HS-5 (cell line): ENCODE measurements around the gene BMPR2.
"Not testable (repeated sequence)": the region's sequence is repeated elsewhere in the genome, so short reads cannot be mapped to it uniquely, and the experiment has no call there.

Source experiments
- DNase-seq: peaks from one replicate; pipeline ENCODE4 v3.0.0-alpha.2; 2012; ENCODE audit warnings: low read depth

Gene BMPR2

DNA sequence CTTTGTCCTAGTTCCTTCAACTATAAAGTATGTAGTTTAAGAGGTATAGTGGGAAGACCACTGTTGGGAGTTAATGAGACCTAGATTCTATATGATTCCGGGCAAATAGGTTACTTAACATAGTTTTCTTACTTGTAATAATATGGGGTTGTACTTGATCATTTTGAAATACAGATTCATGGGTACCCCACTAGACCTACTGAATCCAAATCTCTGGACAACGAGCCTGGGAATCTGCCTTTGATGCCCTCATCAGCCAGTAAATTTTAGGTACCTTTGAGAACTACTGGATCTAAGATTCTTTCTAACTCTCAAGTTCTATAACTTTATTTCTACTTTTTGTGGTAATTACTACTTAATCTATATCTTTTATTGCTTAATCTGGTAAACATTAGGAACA is 6.6 kb downstream of the BMPR2 start:
- DNase-seq, result no peak

DNA sequence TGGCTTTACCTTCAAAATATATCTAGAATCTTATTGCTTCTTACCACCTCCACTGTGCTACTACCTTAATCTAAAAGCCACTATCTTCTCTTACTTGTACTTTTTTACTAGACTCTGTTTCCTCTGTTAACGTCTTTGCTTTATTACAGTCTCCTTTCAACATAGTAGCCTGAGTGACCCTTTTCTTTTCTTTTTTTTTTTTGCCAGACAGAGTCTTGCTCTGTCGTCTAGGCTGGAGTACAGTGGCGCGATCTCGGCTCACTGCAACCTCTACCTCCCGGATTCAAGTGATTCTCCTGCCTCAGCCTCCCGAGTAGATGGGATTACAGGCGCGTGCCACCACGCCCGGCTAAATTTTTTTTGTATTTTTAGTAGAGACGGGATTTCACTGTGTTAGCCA is 10.4 kb downstream of the BMPR2 start:
- not testable (repeated sequence) for DNase-seq

DNA sequence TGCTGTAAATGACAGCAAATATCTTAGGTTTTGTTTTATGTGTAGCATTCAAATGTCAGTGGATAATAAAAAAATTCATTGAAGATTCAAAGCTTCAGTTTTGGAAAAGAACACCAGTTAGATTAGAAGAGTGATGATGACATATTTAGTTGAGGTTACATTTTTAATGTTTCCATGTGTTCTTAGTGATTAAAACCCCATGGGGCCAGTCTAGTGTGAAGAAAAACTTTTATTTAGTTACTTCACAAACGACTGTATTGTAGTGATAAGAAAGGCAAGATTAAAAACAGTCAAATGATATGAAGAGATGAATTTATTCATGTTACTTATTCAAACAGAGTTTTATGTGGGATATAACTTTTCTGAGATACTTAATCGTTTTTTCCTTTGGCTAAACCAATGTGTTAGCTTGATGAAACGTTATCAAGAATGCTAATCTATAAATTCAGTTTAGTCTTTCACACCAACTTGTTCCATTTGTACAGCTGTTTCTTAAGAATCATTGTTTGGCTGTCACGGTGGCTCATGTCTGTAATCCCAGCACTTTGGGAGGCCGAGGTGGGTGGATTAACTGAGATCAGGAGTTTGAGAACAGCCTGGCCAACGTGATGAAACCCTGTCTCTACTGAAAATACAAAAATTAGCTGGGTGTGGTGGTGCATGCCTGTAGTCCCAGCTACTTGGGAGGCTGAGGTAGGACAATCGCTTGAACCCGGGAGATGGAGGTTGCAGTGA is 11.6 kb downstream of the BMPR2 start:
- no peak for DNase-seq

DNA sequence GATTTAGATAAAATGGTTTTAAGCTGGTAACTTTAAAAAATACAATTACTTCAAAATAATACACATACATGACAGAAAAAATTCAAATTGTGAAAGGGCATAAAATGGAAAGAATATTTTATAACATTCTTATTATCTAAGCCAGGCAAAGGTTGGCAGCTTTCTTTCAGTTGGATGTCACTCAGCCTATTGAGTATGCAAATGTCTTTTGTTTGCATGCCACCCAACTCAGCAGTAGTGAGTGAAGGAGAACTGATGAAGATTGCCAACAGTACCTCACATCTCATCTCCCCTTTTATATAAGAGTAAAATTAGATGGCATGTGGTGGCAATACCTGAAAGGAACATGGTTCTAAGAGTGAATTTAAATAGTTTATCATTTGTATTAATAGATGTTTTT is 24.8 kb downstream of the BMPR2 start:
- no peak for DNase-seq

DNA sequence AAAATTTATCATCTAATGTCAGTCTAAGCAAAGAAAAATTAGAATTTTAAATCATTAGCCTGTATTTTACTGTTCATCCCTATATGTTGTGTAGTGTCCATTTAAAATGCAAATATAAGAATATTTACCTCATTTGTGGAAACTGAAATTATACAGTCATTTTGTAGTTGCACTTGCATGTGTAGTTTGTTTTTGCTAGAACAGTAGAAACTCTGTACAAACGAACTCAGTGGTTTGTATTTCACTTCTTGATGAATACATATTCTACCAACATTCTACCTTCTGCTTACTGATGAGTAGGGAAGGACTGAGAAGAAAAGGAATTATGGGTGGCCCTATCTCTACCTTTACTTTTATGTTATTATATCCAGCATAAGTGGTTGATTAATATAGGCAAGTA is 29.7 kb downstream of the BMPR2 start:
- DNase-seq, result no peak

DNA sequence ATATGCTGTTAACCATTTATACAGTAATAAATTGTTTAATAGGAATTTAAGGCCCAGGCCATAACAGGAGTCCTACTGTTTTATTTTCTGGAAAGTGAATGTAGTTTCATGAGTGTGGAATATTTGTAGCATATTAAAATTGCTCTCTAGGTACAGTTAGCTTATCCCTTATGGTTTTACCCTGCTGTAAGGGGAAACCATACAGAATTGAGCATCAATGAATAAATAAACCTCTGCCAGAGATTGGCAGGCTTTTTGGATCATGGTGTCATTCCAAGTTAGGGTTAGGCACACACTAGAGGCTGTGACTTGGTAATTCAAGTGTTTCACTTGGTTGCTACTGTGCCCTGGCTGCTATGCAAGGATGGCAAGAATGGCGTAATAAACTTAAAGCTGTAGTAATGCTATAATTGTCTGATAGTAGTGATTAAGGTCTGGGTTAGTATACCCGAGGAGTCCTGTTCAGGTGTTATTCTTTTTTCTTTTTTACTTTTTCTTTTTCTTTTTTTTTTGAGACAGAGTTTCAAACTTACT is 30.4 kb downstream of the BMPR2 start:
- no peak for DNase-seq

DNA sequence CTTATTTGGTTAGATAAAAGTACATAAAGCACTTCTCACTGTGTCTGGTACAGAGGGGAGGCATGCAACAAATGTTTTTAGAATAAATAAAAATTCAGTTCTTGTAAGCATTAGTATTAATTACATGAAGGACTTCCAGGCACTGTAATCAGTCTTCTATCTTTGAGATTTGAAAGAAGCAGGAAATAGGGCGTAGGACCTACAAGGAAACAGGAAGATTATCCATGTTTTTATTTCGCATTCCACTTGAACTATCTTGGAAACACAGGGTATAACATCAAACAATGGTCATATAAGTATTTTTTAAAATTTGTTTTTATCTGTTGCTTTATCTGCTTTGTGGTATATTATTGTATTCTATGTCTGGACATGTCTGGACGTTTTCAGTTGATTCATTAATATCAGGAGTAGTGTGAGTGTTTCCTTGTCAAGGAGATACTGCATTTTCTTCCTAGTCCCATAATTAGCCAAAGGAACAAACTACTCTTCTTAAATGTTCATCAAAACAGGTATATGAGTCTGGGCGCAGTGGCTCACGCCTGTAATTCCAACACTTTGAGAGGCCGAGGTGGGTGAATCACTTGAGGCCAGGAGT is 32.5 kb downstream of the BMPR2 start:
- no peak for DNase-seq

DNA sequence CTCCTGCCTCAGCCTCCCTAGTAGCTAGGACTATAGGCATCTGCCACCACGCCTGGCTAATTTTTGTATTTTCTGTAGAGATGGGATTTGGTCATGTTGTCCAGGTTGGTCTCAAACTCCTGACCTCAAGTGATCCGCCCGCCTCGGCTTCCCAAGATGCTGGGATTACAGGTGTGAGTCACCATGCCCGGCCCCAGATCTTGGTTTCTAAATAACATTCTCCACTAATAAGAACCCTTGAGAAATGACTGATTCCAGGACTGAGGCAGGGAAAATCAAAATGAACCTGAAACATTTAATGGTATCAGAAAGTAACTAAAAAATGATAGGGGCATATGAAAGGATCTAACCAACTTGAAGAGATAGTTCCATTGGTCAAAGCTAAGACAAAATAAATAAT is 34.0 kb downstream of the BMPR2 start:
- DNase-seq, result no peak

DNA sequence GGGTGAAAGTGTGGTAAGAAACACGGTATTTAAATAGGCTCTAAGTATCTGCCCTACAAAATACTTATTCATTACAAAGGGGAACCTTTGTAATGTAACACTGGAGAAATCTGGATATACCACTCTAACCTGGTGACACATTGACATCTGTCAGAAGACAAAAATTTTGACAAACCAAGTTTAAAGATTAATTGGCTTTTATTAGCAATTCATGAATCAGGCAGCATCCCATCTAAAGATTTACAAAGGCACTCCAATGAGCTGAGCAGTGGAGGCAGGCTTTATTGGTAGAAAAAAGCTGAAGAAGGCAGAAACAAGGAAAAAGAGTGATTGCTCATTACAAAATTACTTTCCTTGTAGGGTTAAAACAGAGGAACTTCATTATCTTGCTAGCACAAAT is 35.0 kb downstream of the BMPR2 start:
- DNase-seq, result no peak

DNA sequence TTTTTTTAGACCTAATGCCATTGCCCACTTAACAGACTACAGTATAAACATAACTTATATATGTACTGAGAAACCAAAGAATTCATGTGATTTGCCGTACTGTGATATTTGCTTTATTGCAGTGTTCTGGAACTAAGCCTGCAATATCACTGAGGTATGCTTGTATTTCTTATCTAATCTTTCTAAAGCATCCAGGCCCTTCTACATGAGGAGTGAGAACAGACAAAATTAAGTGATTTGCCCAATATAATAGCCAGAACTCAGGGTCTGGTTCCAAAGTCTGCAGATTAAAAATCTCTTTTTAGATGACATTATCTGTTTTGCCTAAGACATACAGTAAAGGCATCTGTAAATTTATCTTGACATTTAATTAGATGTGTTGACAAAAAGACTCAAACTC is 41.9 kb downstream of the BMPR2 start:
- DNase-seq, result no peak

DNA sequence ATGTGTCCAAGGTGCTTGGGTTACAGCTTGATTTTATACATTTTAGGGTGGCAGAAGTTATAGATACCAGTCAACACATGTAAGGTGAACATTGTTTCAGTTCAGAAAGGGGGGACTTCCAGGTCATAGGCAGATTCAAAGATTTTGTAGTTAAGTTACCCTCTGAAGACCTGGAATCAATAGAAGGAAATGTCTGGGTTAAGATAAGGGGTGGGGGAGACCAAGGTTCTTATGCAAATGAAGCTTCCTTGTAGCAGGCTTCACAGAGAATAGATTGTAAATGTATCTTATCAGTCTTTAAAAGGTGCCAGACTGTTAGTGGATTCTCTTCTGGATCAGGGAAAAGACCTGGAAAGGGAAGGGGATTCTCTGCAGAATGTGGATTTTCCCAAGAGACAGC is 42.4 kb downstream of the BMPR2 start:
- DNase-seq, result no peak

DNA sequence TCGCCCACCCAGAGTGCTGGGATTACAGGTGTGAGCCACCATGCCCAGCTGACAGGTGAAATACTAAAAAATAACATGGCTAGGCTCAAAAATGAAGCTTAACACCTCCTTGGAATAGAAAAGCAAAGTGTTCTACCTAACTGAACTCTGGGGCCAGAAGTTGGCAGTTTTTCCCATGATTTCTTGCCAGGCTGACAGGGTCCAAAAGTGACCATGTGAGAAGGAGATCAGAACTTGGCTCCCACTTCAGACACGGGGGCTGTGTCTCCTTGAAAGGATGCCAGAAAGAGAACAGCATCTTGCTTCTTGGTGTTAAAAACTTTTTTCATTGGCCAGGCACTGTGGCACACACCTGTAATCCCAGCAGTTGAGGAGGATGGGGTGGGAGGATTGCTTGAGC is 47.0 kb downstream of the BMPR2 start:
- no peak for DNase-seq

DNA sequence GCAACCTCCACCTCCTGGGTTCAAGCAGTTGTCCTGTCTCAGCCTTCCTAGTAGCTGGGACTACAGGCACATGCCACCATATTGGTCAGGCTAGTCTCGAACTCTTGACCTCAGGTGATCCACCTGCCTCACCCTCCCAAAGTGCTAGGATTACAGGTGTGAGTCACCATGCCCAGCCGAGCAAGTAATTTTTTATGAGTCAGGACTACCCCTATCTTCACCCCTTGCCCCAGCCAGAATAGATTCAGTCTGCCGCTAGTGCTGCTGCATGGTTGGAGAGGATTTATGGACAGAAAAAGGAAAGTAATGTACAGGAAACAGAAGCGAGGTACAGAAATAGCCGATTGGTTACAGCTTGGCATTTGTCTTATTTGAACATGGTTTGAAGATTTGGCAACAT is 48.9 kb downstream of the BMPR2 start:
- DNase-seq, result no peak

DNA sequence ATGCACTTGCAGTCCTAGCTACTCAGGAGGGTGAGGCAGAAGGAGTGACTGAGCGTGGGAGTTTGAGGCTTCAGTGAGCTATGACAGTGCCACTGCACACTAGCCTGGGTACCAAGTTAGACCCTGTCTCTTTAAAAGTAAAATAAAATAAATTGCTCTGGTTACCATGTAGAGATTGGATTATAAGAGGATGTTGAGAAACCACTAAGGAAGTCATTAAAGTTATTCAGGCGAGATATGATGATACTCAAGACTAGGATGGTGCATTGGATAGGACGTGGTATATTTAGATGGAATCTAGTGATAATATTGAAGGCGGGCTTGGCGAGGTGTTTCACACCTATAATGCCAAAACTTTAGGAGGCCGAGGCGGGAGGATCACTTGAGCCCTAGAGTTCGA is 50.6 kb downstream of the BMPR2 start:
- no peak for DNase-seq

DNA sequence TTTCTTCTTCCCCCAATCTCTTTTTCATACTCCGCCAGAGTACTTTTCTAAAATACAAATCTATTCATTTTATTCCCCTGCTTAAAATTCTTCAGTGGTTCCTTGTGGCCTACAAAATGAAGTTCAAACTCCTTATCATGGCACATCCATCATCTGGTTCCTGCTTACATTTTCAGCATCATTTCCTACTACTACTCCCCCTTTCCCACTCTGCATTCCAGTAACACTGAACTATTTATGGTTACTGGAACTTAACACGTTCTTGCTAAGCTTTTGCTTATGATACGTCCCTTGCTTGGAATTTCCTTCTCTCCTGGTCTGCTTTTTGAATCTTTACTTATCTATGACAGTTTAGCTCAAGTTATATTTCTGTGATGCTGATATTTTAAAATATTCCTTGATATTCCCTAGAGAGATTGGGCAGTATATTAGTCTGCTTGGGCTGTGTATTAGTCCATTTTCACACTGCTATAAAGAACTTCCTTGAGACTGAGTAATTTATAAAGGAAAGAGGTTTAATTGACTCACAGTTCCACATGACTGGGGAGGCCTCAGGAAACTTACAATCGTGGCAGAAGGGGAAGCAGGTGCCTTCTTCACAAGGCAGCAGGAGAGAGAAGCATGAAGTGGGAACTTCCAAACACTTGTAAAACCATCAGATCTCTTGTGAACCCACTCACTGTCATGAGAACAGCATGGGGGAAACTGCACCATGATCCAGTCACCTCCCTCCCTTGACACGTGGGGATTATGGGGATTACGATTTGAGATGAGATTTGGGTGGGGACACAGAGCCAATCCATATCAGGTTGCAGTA is 53.2 kb downstream of the BMPR2 start:
- no peak for DNase-seq

DNA sequence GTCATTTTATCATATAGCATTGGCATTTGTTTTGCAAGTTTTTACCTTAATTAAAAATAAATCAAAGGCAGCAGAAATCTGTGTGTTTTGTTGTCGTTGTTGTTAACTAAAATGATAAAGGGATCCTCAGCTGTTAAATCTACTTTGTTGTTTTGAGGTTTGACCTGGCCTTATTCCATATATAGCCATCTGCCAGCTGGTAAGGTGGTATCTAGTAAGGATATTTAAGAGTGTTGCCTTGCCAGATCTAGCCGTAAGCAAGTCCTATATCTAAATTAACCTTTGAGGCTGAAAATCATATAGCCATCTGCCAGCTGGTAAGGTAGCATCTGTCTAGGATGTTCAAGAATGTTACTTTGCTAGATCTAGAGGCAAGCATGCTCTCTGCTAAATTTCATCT is 56.6 kb downstream of the BMPR2 start:
- no peak for DNase-seq

DNA sequence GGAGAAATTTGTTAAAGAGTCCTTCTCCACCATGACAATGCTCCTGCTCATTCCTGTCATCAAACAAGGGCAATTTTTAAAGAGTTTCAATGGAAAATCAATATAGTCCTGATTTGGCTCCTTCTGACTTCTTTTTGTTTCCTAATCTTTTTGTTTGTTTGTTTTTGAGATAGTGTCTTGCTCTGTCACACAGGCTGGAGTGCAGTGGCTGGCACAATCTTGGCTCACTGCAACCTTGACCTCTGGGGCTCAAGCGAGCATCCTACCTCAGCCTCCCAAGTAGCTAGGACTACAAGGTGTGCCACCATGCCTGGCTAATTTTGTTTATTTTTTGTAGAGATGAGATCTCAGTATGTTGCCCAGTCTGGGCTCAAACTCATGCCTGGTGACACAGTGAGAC is 58.3 kb downstream of the BMPR2 start:
- DNase-seq, result no peak

DNA sequence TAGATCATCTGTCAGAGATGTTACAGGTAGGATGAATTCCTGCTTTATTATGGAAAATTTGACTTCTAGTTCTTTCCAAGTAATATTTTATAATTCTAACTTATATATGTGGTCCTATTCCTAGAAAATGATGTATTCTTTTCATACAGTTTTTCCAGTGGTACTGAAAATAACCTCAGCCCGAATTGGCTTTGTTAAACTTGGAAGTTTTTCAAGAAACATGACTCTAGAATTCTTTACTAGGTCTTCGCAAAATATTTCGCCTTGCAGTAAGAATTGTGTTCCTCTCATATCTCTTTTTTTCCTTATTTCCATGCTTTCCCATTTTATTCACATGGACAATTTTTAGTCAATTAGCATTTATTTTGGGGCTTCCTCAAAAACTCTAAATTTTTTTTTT is 60.5 kb downstream of the BMPR2 start:
- no peak for DNase-seq

DNA sequence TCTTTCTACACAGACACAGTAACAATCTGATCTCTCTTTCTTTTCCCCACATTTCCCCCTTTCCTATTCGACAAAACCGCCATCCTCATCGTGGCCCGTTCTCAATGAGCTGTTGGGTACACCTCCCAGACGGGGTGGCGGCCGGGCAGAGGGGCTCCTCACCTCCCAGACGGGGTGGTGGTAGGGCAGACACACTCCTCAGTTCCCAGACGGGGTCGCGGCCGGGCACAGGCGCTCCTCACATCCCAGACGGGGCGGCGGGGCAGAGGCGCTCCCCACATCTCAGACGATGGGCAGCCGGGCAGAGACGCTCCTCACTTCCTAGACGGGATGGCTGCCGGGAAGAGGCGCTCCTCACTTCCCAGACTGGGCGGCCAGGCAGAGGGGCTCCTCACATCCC is 64.0 kb downstream of the BMPR2 start:
- not testable (repeated sequence) for DNase-seq

DNA sequence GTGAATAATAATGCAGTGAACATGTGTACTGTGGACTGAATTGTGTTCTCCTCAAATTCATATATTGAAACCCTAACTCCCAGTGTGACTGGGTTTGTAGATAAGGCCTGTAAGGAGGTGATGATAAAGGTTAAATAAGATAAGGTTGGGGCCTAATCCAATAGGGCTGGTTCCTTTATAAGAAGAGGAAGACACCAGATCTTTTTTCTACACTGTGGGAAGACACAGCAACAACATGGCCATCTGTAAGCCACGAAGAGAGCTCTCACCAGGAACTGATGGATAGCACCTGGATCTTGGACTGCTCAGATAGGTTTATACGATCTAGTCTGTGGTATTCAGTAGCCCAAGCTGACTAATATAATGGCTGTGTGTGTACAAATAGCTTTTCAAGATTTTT is 66.8 kb downstream of the BMPR2 start:
- no peak for DNase-seq

DNA sequence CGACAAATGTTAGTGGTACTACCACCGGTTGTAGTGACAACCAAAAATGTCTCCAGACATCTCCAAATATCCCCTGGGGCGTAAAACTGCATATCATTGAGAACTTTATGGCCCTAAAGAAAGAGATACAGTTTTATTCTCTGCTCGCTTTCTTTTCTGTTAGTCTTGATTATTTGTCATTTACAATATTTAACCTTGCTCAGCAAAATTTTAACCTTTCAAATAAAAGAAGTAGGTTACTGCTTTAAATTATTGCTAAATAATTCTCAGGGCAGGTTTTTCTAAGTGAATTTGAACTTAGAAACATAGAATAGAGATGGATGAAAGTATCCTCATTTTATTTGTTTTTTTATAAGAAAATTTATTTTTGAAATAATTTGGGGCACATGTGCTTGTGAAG is 67.9 kb downstream of the BMPR2 start:
- DNase-seq, result no peak

DNA sequence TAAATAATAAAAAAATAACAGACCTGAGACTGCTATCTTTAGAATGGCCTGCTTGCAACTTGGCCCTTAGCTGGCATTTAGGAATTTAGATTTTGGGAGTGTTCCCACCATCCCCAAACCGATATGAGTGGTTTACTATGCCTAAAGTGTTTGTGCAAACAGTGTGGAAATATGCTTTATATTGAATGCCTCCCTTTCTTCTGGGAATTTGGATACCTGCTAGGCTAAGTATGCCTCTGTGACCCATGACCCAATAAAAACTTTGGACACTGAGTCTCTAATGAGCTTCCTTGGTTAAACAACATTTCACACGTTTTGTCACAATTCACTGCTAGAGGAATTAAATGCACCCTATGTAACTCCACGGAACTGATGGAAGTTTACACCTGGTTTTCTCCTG is 73.2 kb downstream of the BMPR2 start:
- DNase-seq, result no peak

DNA sequence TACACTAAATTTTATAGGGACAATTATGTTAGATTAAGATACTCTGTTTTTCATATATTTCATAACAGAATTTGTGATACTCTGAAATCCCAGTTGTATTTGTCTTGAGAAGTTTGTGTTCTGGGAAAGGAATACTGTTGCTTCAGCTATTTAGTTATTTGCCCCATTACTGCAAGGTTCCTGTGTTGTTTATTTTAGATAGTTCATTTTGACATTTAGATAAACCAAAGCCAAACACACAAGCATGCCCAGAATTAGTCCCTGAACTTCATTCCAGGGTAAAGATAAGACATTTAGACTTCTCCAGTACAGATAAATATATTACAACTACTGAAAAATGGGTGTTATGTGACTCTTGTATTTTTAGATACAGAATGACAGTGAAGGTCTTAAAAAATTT is 74.7 kb downstream of the BMPR2 start:
- DNase-seq, result no peak
